AG04449 (cell line): ENCODE measurements around the gene ZFP3.

ENCODE experiments used
- CTCF ChIA-PET: fragments of 350-600 bp; formaldehyde crosslinking; extraction: SDS; loops from one replicate; lab custom pipeline; 2021; ENCODE audit warnings: antibody characterized with exemption; lab: Yijun Ruan, JAX
- POLR2A ChIA-PET: fragments of 400-600, 350-600 bp; formaldehyde crosslinking; extraction: SDS; loops from one replicate; lab custom pipeline; 2020; ENCODE audit warnings: antibody characterized with exemption, inconsistent platforms; lab: Yijun Ruan, JAX
- DNase-seq: peaks from one replicate; pipeline ENCODE4 v3.0.0-alpha.2; 2010; ENCODE audit warnings: low read depth, low spot score
- H3K4me3 ChIP-seq: 2 replicates; pipeline ENCODE4 v1.5.1; 2011; ENCODE audit warnings: low read depth, mild to moderate bottlenecking, control low read depth, low read length
- CTCF ChIP-seq: IDR thresholded peaks from one replicate; pipeline ENCODE4 v1.5.1; 2011; ENCODE audit warnings: mild to moderate bottlenecking, moderate library complexity, low read length, control low read depth, inconsistent platforms; ENCODE audit not compliant: insufficient read depth; ENCODE audit errors: missing control alignments

ZFP3 gene

GRCh38 chr17:5034651-5035050, 43.6 kb upstream of the ZFP3 start:
- no peak for DNase-seq
- ChIA-PET POLR2A (no interaction called here), CTCF (interaction anchor here (1.0 to 5.0 kb wide), 2 partner anchors 8 to 27 kb away, joined by 3 to 33 read pairs; no protein-coding TSS in a partner anchor)
- no peak for TF ChIP-seq CTCF
- H3K4me3 ChIP-seq = no peak overlapping the region

GRCh38 chr17:5035315-5035714, 43.0 kb upstream of the ZFP3 start, which contains the start of gene SLC52A1:
Gene SLC52A1 (minus strand): TSS chr17:5035426. CDS start chr17:5034606, 820 bp downstream.
- ChIA-PET CTCF (interaction anchor here (1.0 to 5.0 kb wide), 2 partner anchors 9 to 27 kb away, joined by 3 to 33 read pairs; no protein-coding TSS in a partner anchor), POLR2A (no interaction called here)
- DNase-seq = no peak
- TF ChIP-seq CTCF = no peak
- H3K4me3 ChIP-seq = no peak within 1 kb of the TSS; the same call in 1 of the 2 replicates

GRCh38 chr17:5042157-5043022, 35.9 kb upstream of the ZFP3 start:
- H3K4me3 ChIP-seq = no peak overlapping the region
- CTCF ChIA-PET = interaction anchor here (1.0 kb wide), 1 partner anchor 12 kb away, joined by 3 read pairs; no protein-coding TSS in a partner anchor
- DNase-seq = no peak
- no peak for TF ChIP-seq CTCF
- POLR2A ChIA-PET = no interaction called here

GRCh38 chr17:5043524-5043923, 34.7 kb upstream of the ZFP3 start:
- DNase-seq = no peak
- no peak overlapping the region for H3K4me3 ChIP-seq
- ChIA-PET CTCF (interaction anchor here (3.5 kb wide), 1 partner anchor 12 kb away, joined by 18 read pairs; no protein-coding TSS in a partner anchor), POLR2A (interaction anchor here (0.7 kb wide), 1 partner anchor 21 kb away, joined by 3 read pairs; no protein-coding TSS in a partner anchor)
- TF ChIP-seq CTCF = no peak

GRCh38 chr17:5044630-5045029, 33.6 kb upstream of the ZFP3 start:
- DNase-seq = no peak
- no peak for TF ChIP-seq CTCF
- H3K4me3 ChIP-seq = no peak overlapping the region
- ChIA-PET CTCF (interaction anchor here (1.3 to 3.5 kb wide), 4 partner anchors 8 to 136 kb away, joined by 3 to 18 read pairs (median 4); no protein-coding TSS in a partner anchor), POLR2A (no interaction called here)

GRCh38 chr17:5045496-5045895, 32.8 kb upstream of the ZFP3 start:
- no peak overlapping the region for H3K4me3 ChIP-seq
- CTCF ChIA-PET = interaction anchor here (0.9 to 3.5 kb wide), 5 partner anchors 9 to 136 kb away, joined by 3 to 18 read pairs (median 4); no protein-coding TSS in a partner anchor
- TF ChIP-seq CTCF = no peak
- POLR2A ChIA-PET = no interaction called here
- DNase-seq = no peak
